GM12878 (cell line): ENCODE measurements around the gene MRPS14. TPM values are rescaled to one million over a fixed set of nuclear protein-coding genes. Genes with fewer than 3 reads are reported as not detected.

Source experiments
- ATAC-seq: fragments of 200-7000 bp; cut with Tn5 transposase; 3 replicates; pipeline ENCODE4 v1.9.1; 2020; ENCODE audit warnings: mild to moderate bottlenecking, moderate library complexity
- BruUV-seq: library from RNA; stranded (reverse); fragments of 400-500 nt; replicated peaks from 2 replicates; lab custom pipeline; 2021; lab: Mats Ljungman, UMichigan
- CTCF ChIA-PET: fragments of 300-600 bp; sonication (Branson Sonifier 250); formaldehyde crosslinking; extraction: SDS; loops from one replicate; lab custom pipeline; 2021; ENCODE audit warnings: inconsistent platforms; lab: Yijun Ruan, JAX
- POLR2A ChIA-PET: fragments of 350-600 bp; formaldehyde crosslinking; extraction: SDS; loops from one replicate; lab custom pipeline; 2021; ENCODE audit warnings: inconsistent platforms; lab: Charles Lee
- RAD21 ChIA-PET: fragments of 300-600 bp; sonication (Branson Sonifier 250); formaldehyde crosslinking; loops from one replicate; lab custom pipeline; 2023; ENCODE audit warnings: antibody characterized with exemption; ENCODE audit not compliant: unreplicated experiment; lab: Charles Lee
- SMC1A ChIA-PET: fragments of 300-600 bp; sonication (Branson Sonifier 250); formaldehyde crosslinking; loops from one replicate; lab custom pipeline; 2023; ENCODE audit not compliant: unreplicated experiment, uncharacterized antibody; lab: Charles Lee
- DNase-seq: peaks from one replicate; pipeline ENCODE4 v3.0.0-alpha.2; 2011; ENCODE audit warnings: low read depth, low spot score
- FAIRE-seq: peaks from 3 replicates; lab custom pipeline; 2011; peaks lifted over from hg19 to GRCh38; lab: Jason Lieb, UNC
- H2AFZ ChIP-seq: 2 replicates; pipeline ENCODE4 v1.6.0; 2011; ENCODE audit warnings: low read depth, low read length, control low read depth; ENCODE audit not compliant: control insufficient read depth
- H3K27ac ChIP-seq: 2 replicates; pipeline ENCODE4 v1.5.1; 2011; ENCODE audit warnings: control low read depth; ENCODE audit not compliant: control insufficient read depth, insufficient read depth
- H3K27me3 ChIP-seq, 2 experiments: replicated peaks in 1 of 2; 2 replicates each; pipeline versions ENCODE4 v1.6.0 to v1.6.1; 2011; ENCODE audit warnings: low read length in 1 of 2; ENCODE audit not compliant: control insufficient read depth in 2 of 2, insufficient read depth in 2 of 2
- H3K36me3 ChIP-seq, 2 experiments: 2 replicates each; pipeline ENCODE4 v1.5.1; 2011; ENCODE audit warnings: low read length in 1 of 2; ENCODE audit not compliant: control insufficient read depth in 2 of 2, insufficient read depth in 2 of 2
- H3K4me1 ChIP-seq: 2 replicates; pipeline ENCODE4 v1.6.1; 2011; ENCODE audit warnings: mild to moderate bottlenecking, low read length, moderate library complexity, mixed read lengths; ENCODE audit not compliant: control insufficient read depth, insufficient read depth
- H3K4me2 ChIP-seq: 2 replicates; pipeline ENCODE4 v1.6.0; 2011; ENCODE audit warnings: control low read depth; ENCODE audit not compliant: control insufficient read depth, insufficient read depth
- H3K4me3 ChIP-seq: fragments of 200-600 bp; sonication (generic); 2 replicates; pipeline ENCODE4 v1.5.1; 2016
- H3K79me2 ChIP-seq: 2 replicates; pipeline ENCODE4 v1.6.0; 2011; ENCODE audit warnings: low read length; ENCODE audit not compliant: control insufficient read depth, insufficient read depth
- H3K9ac ChIP-seq: 2 replicates; pipeline ENCODE4 v1.8.0; 2011; ENCODE audit warnings: low read length, control low read depth, mixed read lengths; ENCODE audit not compliant: control insufficient read depth, insufficient read depth
- H3K9me3 ChIP-seq: replicated peaks from 3 replicates; pipeline ENCODE4 v1.5.1; 2011; ENCODE audit warnings: mild to moderate bottlenecking, low read length; ENCODE audit not compliant: control insufficient read depth, insufficient read depth
- H4K20me1 ChIP-seq: 2 replicates; pipeline ENCODE4 v1.6.0; 2011; ENCODE audit not compliant: control insufficient read depth, insufficient read depth
- BHLHE40 ChIP-seq, 2 experiments: fragments of 450-650 bp in 1 of 2; IDR thresholded peaks; 2 replicates each; pipeline ENCODE4 v1.6.1; 2011 to 2017; ENCODE audit warnings: low read depth in 2 of 2, borderline replicate concordance in 1 of 2, improper control_type of control experiment in 1 of 2, low read length in 1 of 2, mild to moderate bottlenecking in 1 of 2
- IRF5 ChIP-seq: fragments of 450-650 bp; IDR thresholded peaks from 2 replicates; pipeline ENCODE4 v1.6.1; 2017; ENCODE audit warnings: borderline replicate concordance
- PKNOX1 ChIP-seq: fragments of 450-650 bp; IDR thresholded peaks from 2 replicates; pipeline ENCODE4 v1.6.1; 2016; ENCODE audit warnings: mild to moderate bottlenecking
- ZNF24 ChIP-seq: fragments of 450-650 bp; IDR thresholded peaks from 2 replicates; pipeline ENCODE4 v1.6.1; 2017; ENCODE audit warnings: antibody characterized with exemption, mild to moderate bottlenecking
- WGBS: methylation state at CpG from one replicate; pipeline ENCODE4 v1.1.6; 2016; ENCODE audit warnings: low lambda C conversion rate; ENCODE audit not compliant: insufficient replicate concordance, insufficient coverage; ENCODE audit errors: missing lambda C conversion rate; 5-methylcytosine and 5-hydroxymethylcytosine counted together
- in situ Hi-C: fragments of 300-500 bp; cut with MboI; formaldehyde crosslinking; loops from 9 replicates; pipeline ENCODE4 v1.14.3; 2018; ENCODE audit warnings: mixed read lengths
- intact Hi-C: fragments of 100-400 bp; cut with micrococcal nuclease; formaldehyde crosslinking; loops from one replicate; pipeline ENCODE4 v1.14.2; 2022; ENCODE audit not compliant: unreplicated experiment
- polyA plus RNA-seq, 11 experiments: library from polyadenylated mRNA; depleted of rRNA in 4 of 11; unstranded in 6 of 11; stranded (reverse) in 5 of 11; fragments of >200 nt; fragmentation: Nextera tagmentation in 4 of 11; fragmentation: Illumina TruSeq in 1 of 11; extraction: Ambion mirVana in 4 of 11; extraction: Trizol in 1 of 11; gene quantifications; 1 replicate in 1 of 11; 2 replicates in 10 of 11; pipeline versions ENCODE4 v1.2.1 to v1.2.3, GENCODE V29; 2011 to 2016; ENCODE audit warnings: inconsistent platforms in 2 of 11, missing spikeins in 2 of 11, low read depth in 1 of 11
- total RNA-seq, 4 experiments: library from RNA; depleted of rRNA in 3 of 4; stranded (reverse); fragments of >200 nt in 3 of 4; fragmentation: Illumina TruSeq in 1 of 4; extraction: Trizol in 1 of 4; gene quantifications; 2 replicates each; pipeline versions ENCODE4 v1.2.1 to v1.2.3, GENCODE V29; 2013 to 2021
- TF ChIP-seq, protein P1 (sequence below): IDR thresholded peaks from 2 replicates; pipeline ENCODE4 v1.6.1; 2011; ENCODE audit warnings: low read depth, low read length, improper control_type of control experiment, borderline replicate concordance

Gene MRPS14
- total and polyA plus RNA-seq, 10 of the 15 experiments (the other 5 are each of a cell fraction or from before 2014, with no cell fraction given), result 31.1 to 224 (median 50.4) TPM

- Histone ChIP-seq H3K9me3 (no peaks in the 10 kb centered on the region), H4K20me1 (no peaks in the 10 kb centered on the region), H3K4me3 (no peak overlapping the region), H3K4me2 (no peak overlapping the region), H3K27ac (no peak overlapping the region), H3K79me2 (no peaks in the 10 kb centered on the region), H2AFZ (no peak overlapping the region), H3K27me3 (no peaks in the 10 kb centered on the region), H3K36me3 (peaks cover 1 to 26% of the 10 kb centered on the region in 2 experiments), H3K4me1 (peaks cover 4% of the 10 kb centered on the region; the same call in 1 of the 2 replicates), H3K9ac (no peak overlapping the region)
- CTCF ChIA-PET, result interaction anchor here (0.7 to 2.1 kb wide), 8 partner anchors 13 to 206 kb away, joined by 3 to 7 read pairs (median 4); partner anchors contain the start of gene CACYBP
- DNase-seq (no peak), ATAC-seq (peak; percentile 45), FAIRE-seq (no peak)
- in situ Hi-C loops, result no loop called here
- POLR2A ChIA-PET, result interaction anchor here (1.3 to 2.1 kb wide), 2 partner anchors 12 to 24 kb away, joined by 3 to 5 read pairs; partner anchors contain the start of gene CACYBP
- RAD21 ChIA-PET, result interaction anchor here (0.8 to 2.6 kb wide), 5 partner anchors 8 to 93 kb away, joined by 3 to 9 read pairs (median 3); no protein-coding TSS in a partner anchor
- no peak for TF ChIP-seq IRF5
- no peak for TF ChIP-seq ZNF24
- TF ChIP-seq, protein P1, sequence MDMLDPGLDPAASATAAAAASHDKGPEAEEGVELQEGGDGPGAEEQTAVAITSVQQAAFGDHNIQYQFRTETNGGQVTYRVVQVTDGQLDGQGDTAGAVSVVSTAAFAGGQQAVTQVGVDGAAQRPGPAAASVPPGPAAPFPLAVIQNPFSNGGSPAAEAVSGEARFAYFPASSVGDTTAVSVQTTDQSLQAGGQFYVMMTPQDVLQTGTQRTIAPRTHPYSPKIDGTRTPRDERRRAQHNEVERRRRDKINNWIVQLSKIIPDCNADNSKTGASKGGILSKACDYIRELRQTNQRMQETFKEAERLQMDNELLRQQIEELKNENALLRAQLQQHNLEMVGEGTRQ, result no peak
- peak in 1 of 2 experiments; percentile 17; a peak in 1 of 4 replicates for TF ChIP-seq BHLHE40 (IDR thresholded peaks at IDR 0.05; ENCODE audit: borderline replicate concordance in 1 of 2, low read depth in 2 of 2, low read length in 1 of 2)
- TF ChIP-seq PKNOX1, result 0 out of 2 replicates have a peak, but pooled peaks have one; percentile 17
- 50% methylated on average over 4 of the region's 4 CpGs for WGBS
- SMC1A ChIA-PET, result interaction anchor here (0.9 to 6.8 kb wide), 11 partner anchors 9 to 177 kb away, joined by 3 to 44 read pairs (median 4); no protein-coding TSS in a partner anchor
- intact Hi-C loops, result no loop called here
- BruUV-seq, result no TSS peak
Observed at GRCh38 chr1:174976436-174977108, 46.7 kb downstream of the MRPS14 start.
